WTC11 (cell line): ENCODE results near the gene SEC24C. TPM values are rescaled to one million over a fixed set of nuclear protein-coding genes. Genes with fewer than 3 reads are reported as not detected.

ENCODE experiments used
- ATAC-seq: fragments of 200-7000 bp; cut with Tn5 transposase; 2 replicates; pipeline ENCODE4 v1.10.0; 2021; ENCODE audit warnings: mild to moderate bottlenecking, moderate library complexity
- CTCF ChIA-PET: fragments of 300-600 bp; sonication (Branson Sonifier 250); formaldehyde crosslinking; loops from one replicate; lab custom pipeline; 2021; ENCODE audit warnings: antibody characterized with exemption; lab: Charles Lee
- POLR2A ChIA-PET: fragments of 350-600 bp; sonication (Branson Sonifier 250); formaldehyde crosslinking; loops from one replicate; lab custom pipeline; 2021; ENCODE audit warnings: antibody characterized with exemption; lab: Charles Lee
- DNase-seq: peaks from one replicate; pipeline ENCODE4 v3.0.0; 2021; ENCODE audit warnings: low spot score
- H3K27ac Mint-ChIP-seq: 2 replicates; pipeline ENCODE4 v1.8.0; 2021; ENCODE audit warnings: mixed read lengths
- H3K27me3 Mint-ChIP-seq: 2 replicates; pipeline ENCODE4 v1.8.0; 2021; ENCODE audit warnings: low read depth, mild to moderate bottlenecking, moderate library complexity, mixed read lengths
- H3K36me3 Mint-ChIP-seq: 2 replicates; pipeline ENCODE4 v1.8.0; 2021; ENCODE audit warnings: mixed read lengths
- H3K4me1 Mint-ChIP-seq: 2 replicates; pipeline ENCODE4 v1.8.0; 2022; ENCODE audit warnings: mixed read lengths
- H3K4me3 Mint-ChIP-seq: 2 replicates; pipeline ENCODE4 v1.8.0; 2021; ENCODE audit warnings: mild to moderate bottlenecking, moderate library complexity, mixed read lengths
- H3K9me3 Mint-ChIP-seq: 2 replicates; pipeline ENCODE4 v1.8.0; 2021; ENCODE audit warnings: mixed read lengths
- ATF2 ChIP-seq: sonication (generic); formaldehyde crosslinking; IDR thresholded peaks from 2 replicates; pipeline ENCODE4 v1.8.1; 2022; ENCODE audit warnings: low read depth, missing genetic modification reagents, borderline replicate concordance
- CBFB ChIP-seq: sonication (generic); formaldehyde crosslinking; IDR thresholded peaks from 2 replicates; pipeline ENCODE4 v1.8.1; 2022; ENCODE audit warnings: mild to moderate bottlenecking, low read depth, missing genetic modification reagents
- CREB1 ChIP-seq: sonication (generic); formaldehyde crosslinking; IDR thresholded peaks from 2 replicates; pipeline ENCODE4 v1.8.0; 2023; ENCODE audit warnings: mild to moderate bottlenecking, missing genetic modification reagents
- GABPB1 ChIP-seq: sonication (generic); formaldehyde crosslinking; IDR thresholded peaks from 2 replicates; pipeline ENCODE4 v1.8.1; 2023; ENCODE audit warnings: mild to moderate bottlenecking, missing genetic modification reagents
- KAT7 ChIP-seq: sonication (generic); formaldehyde crosslinking; IDR thresholded peaks from 2 replicates; pipeline ENCODE4 v1.8.1; 2023; ENCODE audit warnings: missing genetic modification reagents, mild to moderate bottlenecking, borderline replicate concordance
- NFATC4 ChIP-seq: fragments of 250-450 bp; sonication (Bioruptor Pico); IDR thresholded peaks from 2 replicates; pipeline ENCODE4 v1.9.0; 2021; ENCODE audit warnings: mild to moderate bottlenecking
- NR1H2 ChIP-seq: sonication (generic); formaldehyde crosslinking; IDR thresholded peaks from 2 replicates; pipeline ENCODE4 v1.9.0; 2021; ENCODE audit warnings: mild to moderate bottlenecking, moderate library complexity, missing genetic modification reagents
- NR2C2 ChIP-seq: sonication (generic); formaldehyde crosslinking; IDR thresholded peaks from 2 replicates; pipeline ENCODE4 v1.8.0; 2022; ENCODE audit warnings: mild to moderate bottlenecking, missing genetic modification reagents
- NR3C1 ChIP-seq: sonication (generic); formaldehyde crosslinking; conservative IDR thresholded peaks from 2 replicates; pipeline ENCODE4 v1.8.1; 2023; ENCODE audit warnings: low read depth, mild to moderate bottlenecking, missing genetic modification reagents
- OVOL2 ChIP-seq: fragments of 250-450 bp; sonication (Bioruptor Pico); IDR thresholded peaks from 2 replicates; pipeline ENCODE4 v1.9.0; 2021; ENCODE audit warnings: mild to moderate bottlenecking, borderline replicate concordance
- RELA ChIP-seq: sonication (generic); formaldehyde crosslinking; IDR thresholded peaks from 2 replicates; pipeline ENCODE4 v1.8.1; 2022; ENCODE audit warnings: missing genetic modification reagents, mild to moderate bottlenecking, borderline replicate concordance
- SP1 ChIP-seq: sonication (generic); formaldehyde crosslinking; conservative IDR thresholded peaks from 2 replicates; pipeline ENCODE4 v1.8.1; 2022; ENCODE audit warnings: missing genetic modification reagents
- USF1 ChIP-seq: sonication (generic); formaldehyde crosslinking; IDR thresholded peaks from 2 replicates; pipeline ENCODE4 v1.8.0; 2022; ENCODE audit warnings: mild to moderate bottlenecking, missing genetic modification reagents
- ZMAT4 ChIP-seq: fragments of 250-450 bp; sonication (Bioruptor Pico); IDR thresholded peaks from 2 replicates; pipeline ENCODE4 v1.9.0; 2021; ENCODE audit warnings: mild to moderate bottlenecking
- ZNF425 ChIP-seq: fragments of 250-450 bp; sonication (Bioruptor Pico); conservative IDR thresholded peaks from 2 replicates; pipeline ENCODE4 v1.9.0; 2021; ENCODE audit warnings: mild to moderate bottlenecking
- total RNA-seq: library from RNA; stranded (reverse); gene quantifications from 3 replicates; pipeline ENCODE4 v1.2.3, GENCODE V29; 2021
- TF ChIP-seq, protein P1 (sequence below): sonication (generic); formaldehyde crosslinking; IDR thresholded peaks from 2 replicates; pipeline ENCODE4 v1.8.1; 2023; ENCODE audit warnings: mild to moderate bottlenecking, missing genetic modification reagents
- TF ChIP-seq, protein P2 (sequence below): sonication (generic); formaldehyde crosslinking; IDR thresholded peaks from 2 replicates; pipeline ENCODE4 v1.8.0; 2022; ENCODE audit warnings: missing genetic modification reagents
- TF ChIP-seq, protein P3 (sequence below): sonication (generic); formaldehyde crosslinking; IDR thresholded peaks from 2 replicates; pipeline ENCODE4 v1.8.1; 2023; ENCODE audit warnings: mild to moderate bottlenecking, missing genetic modification reagents, moderate library complexity
- TF ChIP-seq, protein P4 (sequence below): sonication (generic); formaldehyde crosslinking; IDR thresholded peaks from 2 replicates; pipeline ENCODE4 v1.8.0; 2023; ENCODE audit warnings: missing genetic modification reagents, mild to moderate bottlenecking, borderline replicate concordance

The SEC24C gene
- total RNA-seq, 1 experiment from 2014 or later, result 74.2 TPM

DNA sequence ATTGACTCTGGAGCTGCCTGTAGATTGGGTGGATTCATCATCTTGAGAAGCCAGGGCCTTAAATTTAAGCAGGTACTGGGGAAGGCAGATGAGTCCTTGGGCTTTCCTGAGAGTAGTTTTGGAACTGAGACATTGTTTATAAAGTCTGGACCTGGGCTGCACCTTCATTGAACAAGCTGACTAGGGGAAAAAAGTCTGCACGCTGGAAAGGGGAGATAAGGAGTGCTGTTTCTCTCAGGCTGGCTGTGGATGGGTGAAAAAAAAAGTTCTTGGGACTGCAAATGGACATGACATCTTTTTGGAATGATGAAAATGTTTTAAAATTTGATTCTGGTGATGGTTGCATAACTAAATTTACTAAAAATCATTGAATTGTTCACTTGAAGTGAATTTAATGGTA, 12.0 kb downstream of the SEC24C start:
- ChIA-PET POLR2A (no interaction called here), CTCF (interaction anchor here (1.2 kb wide), 1 partner anchor 13 kb away, joined by 4 read pairs; no protein-coding TSS in a partner anchor)
- H3K27ac Mint-ChIP-seq, result no peak overlapping the region
- no peak for TF ChIP-seq RELA (CRISPR knock-in tag)
- TF ChIP-seq, protein P1, sequence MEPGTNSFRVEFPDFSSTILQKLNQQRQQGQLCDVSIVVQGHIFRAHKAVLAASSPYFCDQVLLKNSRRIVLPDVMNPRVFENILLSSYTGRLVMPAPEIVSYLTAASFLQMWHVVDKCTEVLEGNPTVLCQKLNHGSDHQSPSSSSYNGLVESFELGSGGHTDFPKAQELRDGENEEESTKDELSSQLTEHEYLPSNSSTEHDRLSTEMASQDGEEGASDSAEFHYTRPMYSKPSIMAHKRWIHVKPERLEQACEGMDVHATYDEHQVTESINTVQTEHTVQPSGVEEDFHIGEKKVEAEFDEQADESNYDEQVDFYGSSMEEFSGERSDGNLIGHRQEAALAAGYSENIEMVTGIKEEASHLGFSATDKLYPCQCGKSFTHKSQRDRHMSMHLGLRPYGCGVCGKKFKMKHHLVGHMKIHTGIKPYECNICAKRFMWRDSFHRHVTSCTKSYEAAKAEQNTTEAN (CRISPR knock-in tag), result no peak
- no peak for TF ChIP-seq KAT7 (CRISPR knock-in tag)
- no peak for TF ChIP-seq OVOL2
- no peak for TF ChIP-seq SP1
- TF ChIP-seq NR1H2 (CRISPR knock-in tag), result no peak
- TF ChIP-seq, protein P2, sequence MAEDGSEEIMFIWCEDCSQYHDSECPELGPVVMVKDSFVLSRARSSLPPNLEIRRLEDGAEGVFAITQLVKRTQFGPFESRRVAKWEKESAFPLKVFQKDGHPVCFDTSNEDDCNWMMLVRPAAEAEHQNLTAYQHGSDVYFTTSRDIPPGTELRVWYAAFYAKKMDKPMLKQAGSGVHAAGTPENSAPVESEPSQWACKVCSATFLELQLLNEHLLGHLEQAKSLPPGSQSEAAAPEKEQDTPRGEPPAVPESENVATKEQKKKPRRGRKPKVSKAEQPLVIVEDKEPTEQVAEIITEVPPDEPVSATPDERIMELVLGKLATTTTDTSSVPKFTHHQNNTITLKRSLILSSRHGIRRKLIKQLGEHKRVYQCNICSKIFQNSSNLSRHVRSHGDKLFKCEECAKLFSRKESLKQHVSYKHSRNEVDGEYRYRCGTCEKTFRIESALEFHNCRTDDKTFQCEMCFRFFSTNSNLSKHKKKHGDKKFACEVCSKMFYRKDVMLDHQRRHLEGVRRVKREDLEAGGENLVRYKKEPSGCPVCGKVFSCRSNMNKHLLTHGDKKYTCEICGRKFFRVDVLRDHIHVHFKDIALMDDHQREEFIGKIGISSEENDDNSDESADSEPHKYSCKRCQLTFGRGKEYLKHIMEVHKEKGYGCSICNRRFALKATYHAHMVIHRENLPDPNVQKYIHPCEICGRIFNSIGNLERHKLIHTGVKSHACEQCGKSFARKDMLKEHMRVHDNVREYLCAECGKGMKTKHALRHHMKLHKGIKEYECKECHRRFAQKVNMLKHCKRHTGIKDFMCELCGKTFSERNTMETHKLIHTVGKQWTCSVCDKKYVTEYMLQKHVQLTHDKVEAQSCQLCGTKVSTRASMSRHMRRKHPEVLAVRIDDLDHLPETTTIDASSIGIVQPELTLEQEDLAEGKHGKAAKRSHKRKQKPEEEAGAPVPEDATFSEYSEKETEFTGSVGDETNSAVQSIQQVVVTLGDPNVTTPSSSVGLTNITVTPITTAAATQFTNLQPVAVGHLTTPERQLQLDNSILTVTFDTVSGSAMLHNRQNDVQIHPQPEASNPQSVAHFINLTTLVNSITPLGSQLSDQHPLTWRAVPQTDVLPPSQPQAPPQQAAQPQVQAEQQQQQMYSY, result no peak
- no peak for TF ChIP-seq CREB1 (CRISPR knock-in tag)
- no peak for TF ChIP-seq ATF2
- TF ChIP-seq CBFB (CRISPR knock-in tag), result no peak
- TF ChIP-seq USF1 (CRISPR knock-in tag), result no peak
- TF ChIP-seq NR3C1 (CRISPR knock-in tag), result no peak
- no peak for TF ChIP-seq GABPB1 (CRISPR knock-in tag)
- TF ChIP-seq ZMAT4, result no peak
- no peak for TF ChIP-seq NR2C2
- TF ChIP-seq, protein P3, sequence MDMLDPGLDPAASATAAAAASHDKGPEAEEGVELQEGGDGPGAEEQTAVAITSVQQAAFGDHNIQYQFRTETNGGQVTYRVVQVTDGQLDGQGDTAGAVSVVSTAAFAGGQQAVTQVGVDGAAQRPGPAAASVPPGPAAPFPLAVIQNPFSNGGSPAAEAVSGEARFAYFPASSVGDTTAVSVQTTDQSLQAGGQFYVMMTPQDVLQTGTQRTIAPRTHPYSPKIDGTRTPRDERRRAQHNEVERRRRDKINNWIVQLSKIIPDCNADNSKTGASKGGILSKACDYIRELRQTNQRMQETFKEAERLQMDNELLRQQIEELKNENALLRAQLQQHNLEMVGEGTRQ, result no peak
- TF ChIP-seq, protein P4, sequence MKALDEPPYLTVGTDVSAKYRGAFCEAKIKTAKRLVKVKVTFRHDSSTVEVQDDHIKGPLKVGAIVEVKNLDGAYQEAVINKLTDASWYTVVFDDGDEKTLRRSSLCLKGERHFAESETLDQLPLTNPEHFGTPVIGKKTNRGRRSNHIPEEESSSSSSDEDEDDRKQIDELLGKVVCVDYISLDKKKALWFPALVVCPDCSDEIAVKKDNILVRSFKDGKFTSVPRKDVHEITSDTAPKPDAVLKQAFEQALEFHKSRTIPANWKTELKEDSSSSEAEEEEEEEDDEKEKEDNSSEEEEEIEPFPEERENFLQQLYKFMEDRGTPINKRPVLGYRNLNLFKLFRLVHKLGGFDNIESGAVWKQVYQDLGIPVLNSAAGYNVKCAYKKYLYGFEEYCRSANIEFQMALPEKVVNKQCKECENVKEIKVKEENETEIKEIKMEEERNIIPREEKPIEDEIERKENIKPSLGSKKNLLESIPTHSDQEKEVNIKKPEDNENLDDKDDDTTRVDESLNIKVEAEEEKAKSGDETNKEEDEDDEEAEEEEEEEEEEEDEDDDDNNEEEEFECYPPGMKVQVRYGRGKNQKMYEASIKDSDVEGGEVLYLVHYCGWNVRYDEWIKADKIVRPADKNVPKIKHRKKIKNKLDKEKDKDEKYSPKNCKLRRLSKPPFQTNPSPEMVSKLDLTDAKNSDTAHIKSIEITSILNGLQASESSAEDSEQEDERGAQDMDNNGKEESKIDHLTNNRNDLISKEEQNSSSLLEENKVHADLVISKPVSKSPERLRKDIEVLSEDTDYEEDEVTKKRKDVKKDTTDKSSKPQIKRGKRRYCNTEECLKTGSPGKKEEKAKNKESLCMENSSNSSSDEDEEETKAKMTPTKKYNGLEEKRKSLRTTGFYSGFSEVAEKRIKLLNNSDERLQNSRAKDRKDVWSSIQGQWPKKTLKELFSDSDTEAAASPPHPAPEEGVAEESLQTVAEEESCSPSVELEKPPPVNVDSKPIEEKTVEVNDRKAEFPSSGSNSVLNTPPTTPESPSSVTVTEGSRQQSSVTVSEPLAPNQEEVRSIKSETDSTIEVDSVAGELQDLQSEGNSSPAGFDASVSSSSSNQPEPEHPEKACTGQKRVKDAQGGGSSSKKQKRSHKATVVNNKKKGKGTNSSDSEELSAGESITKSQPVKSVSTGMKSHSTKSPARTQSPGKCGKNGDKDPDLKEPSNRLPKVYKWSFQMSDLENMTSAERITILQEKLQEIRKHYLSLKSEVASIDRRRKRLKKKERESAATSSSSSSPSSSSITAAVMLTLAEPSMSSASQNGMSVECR (CRISPR knock-in tag), result no peak
- TF ChIP-seq NFATC4 (CRISPR knock-in tag), result no peak
- no peak for TF ChIP-seq ZNF425 (CRISPR knock-in tag)
- peaks cover 29% of the 10 kb centered on the region for H3K36me3 Mint-ChIP-seq
- H3K4me3 Mint-ChIP-seq, result no peak overlapping the region
- no peaks in the 10 kb centered on the region for H3K27me3 Mint-ChIP-seq
- no peaks in the 10 kb centered on the region for H3K4me1 Mint-ChIP-seq
- no peak for ATAC-seq
- no peaks in the 10 kb centered on the region for H3K9me3 Mint-ChIP-seq
- no peak for DNase-seq
